ENCODE results near the gene OR2M2.

The OR2M2 gene

GRCh38 chr1:248187363-248187762, 12.7 kb downstream of the OR2M2 start:
- H3K9me3 ChIP-seq (replicated peaks; ENCODE audit: insufficient read depth, low read length), result no peaks in the 10 kb centered on the region
- no peak for TF ChIP-seq EZH2phosphoT487 (IDR thresholded peaks at IDR 0.05; ENCODE audit: low read length)
- TF ChIP-seq EZH2 (optimal IDR thresholded peaks at IDR 0.05; ENCODE audit: low read depth, low read length), result no peak
- TF ChIP-seq, protein P1, sequence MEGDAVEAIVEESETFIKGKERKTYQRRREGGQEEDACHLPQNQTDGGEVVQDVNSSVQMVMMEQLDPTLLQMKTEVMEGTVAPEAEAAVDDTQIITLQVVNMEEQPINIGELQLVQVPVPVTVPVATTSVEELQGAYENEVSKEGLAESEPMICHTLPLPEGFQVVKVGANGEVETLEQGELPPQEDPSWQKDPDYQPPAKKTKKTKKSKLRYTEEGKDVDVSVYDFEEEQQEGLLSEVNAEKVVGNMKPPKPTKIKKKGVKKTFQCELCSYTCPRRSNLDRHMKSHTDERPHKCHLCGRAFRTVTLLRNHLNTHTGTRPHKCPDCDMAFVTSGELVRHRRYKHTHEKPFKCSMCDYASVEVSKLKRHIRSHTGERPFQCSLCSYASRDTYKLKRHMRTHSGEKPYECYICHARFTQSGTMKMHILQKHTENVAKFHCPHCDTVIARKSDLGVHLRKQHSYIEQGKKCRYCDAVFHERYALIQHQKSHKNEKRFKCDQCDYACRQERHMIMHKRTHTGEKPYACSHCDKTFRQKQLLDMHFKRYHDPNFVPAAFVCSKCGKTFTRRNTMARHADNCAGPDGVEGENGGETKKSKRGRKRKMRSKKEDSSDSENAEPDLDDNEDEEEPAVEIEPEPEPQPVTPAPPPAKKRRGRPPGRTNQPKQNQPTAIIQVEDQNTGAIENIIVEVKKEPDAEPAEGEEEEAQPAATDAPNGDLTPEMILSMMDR (IDR thresholded peaks at IDR 0.05; ENCODE audit: low read length), result no peak

GRCh38 chr1:248189026-248189425, 14.4 kb downstream of the OR2M2 start:
- Histone ChIP-seq H3K9me2 (replicated peaks; ENCODE audit: insufficient read depth, low read length) (no peaks in the 10 kb centered on the region), H3K9ac (ENCODE audit: low read length) (no peak overlapping the region), H3K4me3 (ENCODE audit: low read length) (no peak overlapping the region), H3K4me1 (ENCODE audit: low read length) (no peaks in the 10 kb centered on the region), H3K27ac (ENCODE audit: low read length) (no peak overlapping the region), H3K79me2 (ENCODE audit: low read length) (no peaks in the 10 kb centered on the region), H3F3A (ENCODE audit: insufficient read depth, low read length) (no peaks in the 10 kb centered on the region), H2AFZ (ENCODE audit: low read length) (no peak overlapping the region), H3K36me3 (replicated peaks; ENCODE audit: insufficient read depth, low read length) (no peaks in the 10 kb centered on the region), H3K27me3 (replicated peaks; ENCODE audit: insufficient read depth, low read length) (no peaks in the 10 kb centered on the region), H4K20me1 (ENCODE audit: insufficient read depth, low read length) (no peaks in the 10 kb centered on the region), H3K4me2 (ENCODE audit: low read depth, low read length) (no peak overlapping the region), H3K9me3 (replicated peaks; ENCODE audit: insufficient read depth, low read length) (no peaks in the 10 kb centered on the region)
- TF ChIP-seq, protein P1 (IDR thresholded peaks at IDR 0.05; ENCODE audit: low read length), result no peak
- TF ChIP-seq EZH2 (optimal IDR thresholded peaks at IDR 0.05; ENCODE audit: low read depth, low read length), result no peak
- TF ChIP-seq EZH2phosphoT487 (IDR thresholded peaks at IDR 0.05; ENCODE audit: low read length), result no peak
- no peak for DNase-seq

More at GRCh38 chr1:248187363-248187762, 12.7 kb downstream of the OR2M2 start:
- H3K27me3 ChIP-seq (replicated peaks; ENCODE audit: insufficient read depth, low read length), result no peaks in the 10 kb centered on the region
- H2AFZ ChIP-seq (ENCODE audit: low read length), result no peak overlapping the region
- H4K20me1 ChIP-seq (ENCODE audit: insufficient read depth, low read length), result no peaks in the 10 kb centered on the region
- no peaks in the 10 kb centered on the region for H3K79me2 ChIP-seq (ENCODE audit: low read length)
- no peaks in the 10 kb centered on the region for H3F3A ChIP-seq (ENCODE audit: insufficient read depth, low read length)
- no peaks in the 10 kb centered on the region for H3K4me1 ChIP-seq (ENCODE audit: low read length)
- H3K9ac ChIP-seq (ENCODE audit: low read length), result no peak overlapping the region
- H3K4me2 ChIP-seq (ENCODE audit: low read depth, low read length), result no peak overlapping the region
- no peaks in the 10 kb centered on the region for H3K9me2 ChIP-seq (replicated peaks; ENCODE audit: insufficient read depth, low read length)
- no peak for DNase-seq
- H3K27ac ChIP-seq (ENCODE audit: low read length), result no peak overlapping the region
- no peaks in the 10 kb centered on the region for H3K36me3 ChIP-seq (replicated peaks; ENCODE audit: insufficient read depth, low read length)
- H3K4me3 ChIP-seq (ENCODE audit: low read length), result no peak overlapping the region

GRCh38 chr1:248194117-248194516, 19.5 kb downstream of the OR2M2 start:
- Histone ChIP-seq H3K4me3 (ENCODE audit: low read length) (no peak overlapping the region), H3K4me2 (ENCODE audit: low read depth, low read length) (no peak overlapping the region), H3K4me1 (ENCODE audit: low read length) (peaks cover 5% of the 10 kb centered on the region; the same call in 1 of the 2 replicates), H3K27me3 (replicated peaks; ENCODE audit: insufficient read depth, low read length) (no peaks in the 10 kb centered on the region), H3K79me2 (ENCODE audit: low read length) (no peaks in the 10 kb centered on the region), H2AFZ (ENCODE audit: low read length) (no peak overlapping the region), H3K9me3 (replicated peaks; ENCODE audit: insufficient read depth, low read length) (no peaks in the 10 kb centered on the region), H3K36me3 (replicated peaks; ENCODE audit: insufficient read depth, low read length) (no peaks in the 10 kb centered on the region), H3K9ac (ENCODE audit: low read length) (no peak overlapping the region), H3K9me2 (replicated peaks; ENCODE audit: insufficient read depth, low read length) (no peaks in the 10 kb centered on the region), H4K20me1 (ENCODE audit: insufficient read depth, low read length) (no peaks in the 10 kb centered on the region), H3F3A (ENCODE audit: insufficient read depth, low read length) (no peaks in the 10 kb centered on the region), H3K27ac (ENCODE audit: low read length) (no peak overlapping the region)
- TF ChIP-seq, protein P1 (IDR thresholded peaks at IDR 0.05; ENCODE audit: low read length), result no peak
- TF ChIP-seq EZH2 (optimal IDR thresholded peaks at IDR 0.05; ENCODE audit: low read depth, low read length), result no peak
- no peak for TF ChIP-seq EZH2phosphoT487 (IDR thresholded peaks at IDR 0.05; ENCODE audit: low read length)
- no peak for DNase-seq

Measured in MM.1S (cell line).